Testis (tissue), 3 donors: ENCODE measurements around the gene GRIP1. TPM values are rescaled to one million over a fixed set of nuclear protein-coding genes. Genes with fewer than 3 reads are reported as not detected.

Experiments used
- DNase-seq: peaks from one replicate; pipeline ENCODE4 v3.0.0-alpha.2; 2019
- H3K27ac ChIP-seq, 2 donors: fragments of 200-600 bp; sonication (generic); one replicate each; pipeline ENCODE4 v1.5.1; 2019
- H3K27me3 ChIP-seq: fragments of 200-600 bp; sonication (generic); one replicate; pipeline ENCODE4 v1.5.1; 2019
- H3K36me3 ChIP-seq: fragments of 200-600 bp; sonication (generic); one replicate; pipeline ENCODE4 v1.5.1; 2017; ENCODE audit warnings: low read depth; ENCODE audit errors: missing control alignments
- H3K4me1 ChIP-seq: fragments of 200-600 bp; sonication (generic); one replicate; pipeline ENCODE4 v1.5.1; 2019
- H3K4me3 ChIP-seq, 2 donors: fragments of 200-600 bp; sonication (generic); one replicate each; pipeline ENCODE4 v1.5.1; 2017 to 2019
- H3K9me3 ChIP-seq: fragments of 200-600 bp; sonication (generic); one replicate; pipeline ENCODE4 v1.5.1; 2017
- CTCF ChIP-seq, 3 experiments: fragments of 450-650 bp in 2 of 3; fragments of 200-600 bp in 1 of 3; sonication (generic) in 1 of 3; IDR thresholded peaks; one replicate each; pipeline ENCODE4 v1.5.1; 2016 to 2019; ENCODE audit warnings: antibody characterized with exemption in 3 of 3, mild to moderate bottlenecking in 2 of 3, moderate library complexity in 1 of 3
- POLR2A ChIP-seq: fragments of 450-650 bp; IDR thresholded peaks from one replicate; pipeline ENCODE4 v1.6.1; 2017; ENCODE audit warnings: antibody characterized with exemption, mild to moderate bottlenecking, moderate library complexity
- WGBS, 2 donors: methylation state at CpG; one replicate each; pipeline ENCODE4 v1.1.5; 2018; 5-methylcytosine and 5-hydroxymethylcytosine counted together
- intact Hi-C: fragments of 100-400 bp; cut with DNase I; formaldehyde crosslinking; loops from one replicate; pipeline ENCODE4 v1.15.1; 2023; ENCODE audit warnings: low total_unique reads
- polyA plus RNA-seq: library from polyadenylated mRNA; stranded (reverse); fragments of 350-450 nt; fragmentation: Illumina TruSeq; extraction: RNeasy Lipid Tissue Mini Kit (QIAGEN cat#74804); gene quantifications from one replicate; pipeline ENCODE4 v1.2.3, GENCODE V29; 2014; ENCODE audit warnings: low read depth, low replicate concordance; ENCODE audit not compliant: insufficient read depth
- total RNA-seq, 2 donors: library from RNA; depleted of rRNA; stranded (reverse); fragments of >200 nt; gene quantifications; one replicate each; pipeline ENCODE4 v1.2.3, GENCODE V29; 2016

Gene GRIP1
- total and polyA plus RNA-seq, 3 donors from 2014 or later = 12.0 to 14.0 (median 12.9) TPM

- Histone ChIP-seq H3K9me3 (no peaks in the 10 kb centered on the region), H3K27me3 (no peaks in the 10 kb centered on the region), H3K27ac (no peak overlapping the region), H3K4me3 (no peak overlapping the region), H3K36me3 (no peaks in the 10 kb centered on the region), H3K4me1 (no peaks in the 10 kb centered on the region)
- intact Hi-C loops = no loop called here
- TF ChIP-seq CTCF (IDR thresholded peaks at IDR 0.05) = no peak
- TF ChIP-seq POLR2A = no peak
- DNase-seq = no peak
- WGBS, 2 donors = 86 to 96% methylated on average over 2 of the region's 2 CpGs
Measured at GRCh38 chr12:66724026-66724425, 45.1 kb upstream of the GRIP1 start.

- H3K36me3 ChIP-seq = no peaks in the 10 kb centered on the region
- WGBS, 2 donors = 77 to 81% methylated on average over 2 of the region's 2 CpGs
- intact Hi-C loops = no loop called here
Measured at GRCh38 chr12:66719862-66720261, 41.0 kb upstream of the GRIP1 start.

GRCh38 chr12:66717036-66717673 is 38.3 kb upstream of the GRIP1 start:
- no peak for TF ChIP-seq CTCF (IDR thresholded peaks at IDR 0.05)
- TF ChIP-seq POLR2A = no peak
- intact Hi-C loops = no loop called here
- Histone ChIP-seq H3K9me3 (no peaks in the 10 kb centered on the region), H3K27me3 (no peaks in the 10 kb centered on the region), H3K4me3 (no peak overlapping the region), H3K36me3 (no peaks in the 10 kb centered on the region), H3K27ac (no peak overlapping the region), H3K4me1 (no peaks in the 10 kb centered on the region)
- DNase-seq = no peak
- 91 to 92% methylated on average over 3 of the region's 3 CpGs for WGBS, 2 donors

More at GRCh38 chr12:66719862-66720261, 41.0 kb upstream of the GRIP1 start:
- Histone ChIP-seq H3K9me3 (no peaks in the 10 kb centered on the region), H3K27ac (no peak overlapping the region), H3K27me3 (no peaks in the 10 kb centered on the region), H3K4me1 (no peaks in the 10 kb centered on the region), H3K4me3 (no peak overlapping the region)
- DNase-seq = no peak
- TF ChIP-seq POLR2A (no peak), CTCF (IDR thresholded peaks at IDR 0.05) (no peak)

- Histone ChIP-seq H3K27ac (no peak overlapping the region), H3K27me3 (no peaks in the 10 kb centered on the region), H3K9me3 (no peaks in the 10 kb centered on the region), H3K4me3 (no peak overlapping the region), H3K36me3 (no peaks in the 10 kb centered on the region), H3K4me1 (no peaks in the 10 kb centered on the region)
- TF ChIP-seq CTCF (IDR thresholded peaks at IDR 0.05) (no peak), POLR2A (no peak)
- intact Hi-C loops = no loop called here
- no peak for DNase-seq
- 53 to 67% methylated on average over 1 of the region's 1 CpG for WGBS, 2 donors
Measured at GRCh38 chr12:66716522-66716921, 37.6 kb upstream of the GRIP1 start.

GRCh38 chr12:66714709-66715108 is 35.8 kb upstream of the GRIP1 start:
- WGBS, 2 donors = 89 to 98% methylated on average over 2 of the region's 2 CpGs

More at GRCh38 chr12:66714709-66715108, 35.8 kb upstream of the GRIP1 start:
- TF ChIP-seq POLR2A (no peak), CTCF (IDR thresholded peaks at IDR 0.05) (no peak)
- H3K4me1 ChIP-seq = no peaks in the 10 kb centered on the region
- intact Hi-C loops = no loop called here
- no peaks in the 10 kb centered on the region for H3K9me3 ChIP-seq
- no peak overlapping the region for H3K4me3 ChIP-seq
- no peaks in the 10 kb centered on the region for H3K36me3 ChIP-seq
- H3K27me3 ChIP-seq = no peaks in the 10 kb centered on the region
- H3K27ac ChIP-seq = no peak overlapping the region
- DNase-seq = no peak
